ENCODE data around the gene KSR1.

The KSR1 gene

DNA sequence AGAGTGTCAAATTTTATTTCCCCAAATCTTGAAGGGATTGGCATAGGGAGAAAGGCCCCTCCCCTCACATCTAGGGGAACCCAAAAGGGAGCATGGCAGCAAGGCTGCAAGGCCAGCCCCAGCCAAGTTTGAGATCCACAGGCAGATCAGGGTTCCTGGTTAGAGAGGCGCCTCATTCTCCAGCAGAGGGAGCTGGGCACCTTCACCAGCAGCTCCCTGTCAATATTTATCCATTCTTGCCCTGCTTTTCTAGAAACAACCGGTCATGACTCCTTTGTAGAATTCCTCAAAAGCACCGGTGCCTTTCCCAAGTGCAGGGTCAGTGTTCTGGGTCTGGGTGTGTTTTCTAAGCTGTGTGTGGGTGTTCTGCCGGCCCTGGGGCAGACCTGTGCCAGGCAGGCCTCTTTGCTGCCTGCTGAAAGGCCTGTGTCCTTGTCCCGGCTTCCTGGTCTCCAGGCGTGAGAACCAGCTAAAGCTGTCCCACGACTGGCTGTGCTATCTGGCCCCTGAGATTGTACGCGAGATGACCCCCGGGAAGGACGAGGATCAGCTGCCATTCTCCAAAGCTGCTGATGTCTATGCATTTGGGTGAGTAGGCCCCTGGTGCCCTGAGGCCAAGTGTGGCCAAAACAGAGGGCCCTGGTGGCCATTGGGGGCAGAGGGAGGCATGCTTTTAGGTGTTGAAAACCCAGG, 153.5 kb downstream of the KSR1 start:
- DNase-seq (ENCODE audit: low read depth), result peak; percentile 72
- TF ChIP-seq, protein P1, sequence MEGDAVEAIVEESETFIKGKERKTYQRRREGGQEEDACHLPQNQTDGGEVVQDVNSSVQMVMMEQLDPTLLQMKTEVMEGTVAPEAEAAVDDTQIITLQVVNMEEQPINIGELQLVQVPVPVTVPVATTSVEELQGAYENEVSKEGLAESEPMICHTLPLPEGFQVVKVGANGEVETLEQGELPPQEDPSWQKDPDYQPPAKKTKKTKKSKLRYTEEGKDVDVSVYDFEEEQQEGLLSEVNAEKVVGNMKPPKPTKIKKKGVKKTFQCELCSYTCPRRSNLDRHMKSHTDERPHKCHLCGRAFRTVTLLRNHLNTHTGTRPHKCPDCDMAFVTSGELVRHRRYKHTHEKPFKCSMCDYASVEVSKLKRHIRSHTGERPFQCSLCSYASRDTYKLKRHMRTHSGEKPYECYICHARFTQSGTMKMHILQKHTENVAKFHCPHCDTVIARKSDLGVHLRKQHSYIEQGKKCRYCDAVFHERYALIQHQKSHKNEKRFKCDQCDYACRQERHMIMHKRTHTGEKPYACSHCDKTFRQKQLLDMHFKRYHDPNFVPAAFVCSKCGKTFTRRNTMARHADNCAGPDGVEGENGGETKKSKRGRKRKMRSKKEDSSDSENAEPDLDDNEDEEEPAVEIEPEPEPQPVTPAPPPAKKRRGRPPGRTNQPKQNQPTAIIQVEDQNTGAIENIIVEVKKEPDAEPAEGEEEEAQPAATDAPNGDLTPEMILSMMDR (conservative IDR thresholded peaks at IDR 0.05; ENCODE audit: low read depth, low read length), result peak; percentile 82
- H3K4me3 ChIP-seq (ENCODE audit: low read depth, low read length), result no peak overlapping the region

DNA sequence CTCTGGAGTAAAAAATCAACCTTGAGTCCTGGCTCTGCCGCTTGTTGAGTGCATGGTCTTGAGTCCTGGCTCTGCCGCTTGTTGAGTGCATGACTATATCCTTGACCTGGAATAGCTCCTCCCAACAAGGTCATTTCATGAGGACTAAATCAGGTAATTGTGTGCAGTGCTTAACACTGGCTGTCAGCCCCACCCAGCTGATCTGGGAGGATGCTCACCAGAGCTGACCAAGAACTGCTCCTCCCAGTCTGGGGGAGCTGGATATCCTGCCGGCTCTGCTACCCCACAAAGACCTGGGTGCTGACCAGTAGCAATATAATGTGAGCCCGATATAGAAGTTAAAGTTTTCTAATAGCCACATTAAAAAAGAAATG, 154.0 kb downstream of the KSR1 start:
- H3K4me3 ChIP-seq (ENCODE audit: low read depth, low read length), result no peak overlapping the region
- TF ChIP-seq, protein P1 (conservative IDR thresholded peaks at IDR 0.05; ENCODE audit: low read depth, low read length), result no peak
- DNase-seq (ENCODE audit: low read depth), result no peak

DNA sequence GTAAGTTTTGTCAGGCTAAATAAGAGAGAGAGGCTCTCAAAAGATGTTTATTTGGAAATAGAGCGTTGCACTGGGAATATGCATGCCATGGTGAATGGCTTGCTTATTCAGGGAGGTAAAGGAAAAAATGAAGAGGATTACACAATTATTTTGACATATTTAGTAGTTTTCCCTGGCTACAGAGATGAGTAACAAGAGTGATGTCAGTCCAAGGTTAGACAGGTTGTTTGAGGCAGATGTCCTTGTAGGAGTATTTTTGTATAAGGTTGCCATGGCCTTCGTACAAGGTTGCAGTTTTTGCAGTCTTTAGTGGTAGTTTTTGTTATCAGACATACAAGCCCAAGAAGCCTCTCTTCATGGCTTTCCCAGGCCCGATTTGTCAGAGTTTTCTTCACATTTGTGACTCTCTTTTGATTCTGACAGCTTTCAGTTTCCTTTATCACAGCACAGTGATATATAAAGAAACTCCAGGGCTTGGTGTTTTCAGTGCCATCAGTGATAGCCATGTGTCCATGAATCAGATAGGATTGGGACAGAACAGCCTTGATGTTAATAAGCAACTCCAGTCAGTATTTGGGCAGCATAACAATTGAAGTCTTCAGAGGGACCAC, 156.0 kb downstream of the KSR1 start:
- peak; percentile 26 for DNase-seq (ENCODE audit: low read depth)
- H3K4me3 ChIP-seq (ENCODE audit: low read depth, low read length), result no peak overlapping the region

DNA sequence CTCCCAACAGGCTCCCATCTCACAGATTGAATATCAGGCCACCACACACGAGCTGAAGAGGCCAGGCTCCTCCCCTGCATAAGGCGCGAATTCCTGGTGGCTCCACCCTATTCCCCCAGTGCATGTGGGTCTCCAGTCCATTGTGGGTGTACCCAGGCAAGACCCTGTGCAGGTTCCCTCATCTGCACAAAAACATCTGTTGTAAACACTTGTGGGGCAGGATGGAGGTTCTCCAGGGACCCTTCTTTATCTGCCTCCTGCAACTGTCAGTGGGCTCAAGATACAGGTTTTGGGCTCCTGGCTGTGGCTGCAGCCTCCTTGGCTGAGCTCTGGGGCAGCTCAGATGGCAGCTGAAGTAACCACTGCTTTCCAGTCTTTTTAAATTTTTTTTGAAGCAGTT, 157.2 kb downstream of the KSR1 start:
- no peak for DNase-seq (ENCODE audit: low read depth)
- H3K4me3 ChIP-seq (ENCODE audit: low read depth, low read length), result no peak overlapping the region
- TF ChIP-seq, protein P1 (conservative IDR thresholded peaks at IDR 0.05; ENCODE audit: low read depth, low read length), result no peak

More for the DNA sequence above, 156.0 kb downstream of the KSR1 start:
- TF ChIP-seq, protein P1 (conservative IDR thresholded peaks at IDR 0.05; ENCODE audit: low read depth, low read length), result no peak

DNA sequence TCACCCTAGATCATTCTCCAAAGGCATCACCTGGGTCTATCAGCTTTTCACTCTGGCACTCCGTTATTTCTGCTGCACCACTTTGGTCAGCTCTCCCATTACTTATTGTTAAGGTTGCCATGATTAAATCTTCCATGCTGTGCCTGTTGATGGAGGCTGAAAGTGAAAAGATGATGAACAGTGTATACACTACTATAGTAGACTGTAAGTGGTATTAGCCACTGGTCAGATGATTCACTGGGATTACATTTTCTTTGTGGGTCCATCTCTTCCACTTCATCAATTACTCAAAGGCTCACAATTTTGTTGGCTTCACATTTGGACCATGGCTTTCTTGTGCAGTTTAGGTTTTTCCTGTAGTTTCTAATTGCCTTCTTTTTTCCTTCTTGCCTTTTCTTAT, 158.9 kb downstream of the KSR1 start:
- no peak for DNase-seq (ENCODE audit: low read depth)
- TF ChIP-seq, protein P1 (conservative IDR thresholded peaks at IDR 0.05; ENCODE audit: low read depth, low read length), result no peak
- H3K4me3 ChIP-seq (ENCODE audit: low read depth, low read length), result no peak overlapping the region

DNA sequence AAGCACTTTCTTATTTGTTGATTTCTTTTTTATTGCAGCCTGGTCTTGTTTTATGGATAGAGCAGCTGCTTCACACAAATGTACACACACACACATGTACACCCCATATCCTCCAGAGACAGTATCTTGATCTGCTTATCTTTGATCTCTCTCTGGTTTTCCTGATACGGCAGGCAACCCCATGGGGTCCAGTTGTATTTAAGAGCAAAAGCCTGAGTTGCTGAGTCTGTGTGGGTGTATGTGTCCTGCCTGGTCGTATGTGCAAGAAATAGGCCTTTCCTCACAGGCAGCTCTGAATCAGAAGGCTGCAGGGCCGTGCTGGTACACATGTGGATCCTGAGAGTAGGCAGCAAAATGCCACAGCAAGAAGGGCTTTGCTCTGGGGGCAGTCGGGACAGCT, 160.2 kb downstream of the KSR1 start:
- H3K4me3 ChIP-seq (ENCODE audit: low read depth, low read length), result no peak overlapping the region
- DNase-seq (ENCODE audit: low read depth), result peak; percentile 26
- TF ChIP-seq, protein P1 (conservative IDR thresholded peaks at IDR 0.05; ENCODE audit: low read depth, low read length), result no peak

DNA sequence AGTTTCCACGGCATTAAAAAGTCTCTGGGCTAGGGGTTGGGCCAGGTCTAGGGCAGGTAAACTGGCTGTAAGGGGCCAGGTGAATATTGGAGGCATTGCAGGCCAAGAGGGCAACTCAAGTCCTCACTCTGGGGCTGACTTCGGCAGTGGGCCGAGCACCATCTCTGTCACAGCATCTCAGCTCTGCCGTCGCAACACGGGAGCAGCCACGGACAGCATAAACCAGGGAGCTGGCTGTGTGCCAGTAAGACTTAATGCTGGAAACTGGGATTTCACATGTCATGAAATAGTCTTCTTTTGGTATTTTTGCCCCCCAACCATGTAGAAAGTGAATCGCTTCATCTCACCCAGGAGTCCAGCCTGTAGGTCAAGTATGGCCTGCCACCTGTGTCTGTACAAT, 162.2 kb downstream of the KSR1 start:
- no peak overlapping the region for H3K4me3 ChIP-seq (ENCODE audit: low read depth, low read length)
- TF ChIP-seq, protein P1 (conservative IDR thresholded peaks at IDR 0.05; ENCODE audit: low read depth, low read length), result no peak
- DNase-seq (ENCODE audit: low read depth), result no peak
